Measurements from ENCODE around the gene SP2. TPM values are rescaled to one million over a fixed set of nuclear protein-coding genes. Genes with fewer than 3 reads are reported as not detected.

The SP2 gene
- total RNA-seq, 1 experiment from 2014 or later = 22.2 TPM

GRCh38 chr17:47962901-47963300, 66.9 kb downstream of the SP2 start:
- POLR2A ChIA-PET = no interaction called here
- no peak overlapping the region for H3K4me2 ChIP-seq (ENCODE audit: low read length)
- H3K4me3 ChIP-seq (replicated peaks in 1 of 2; ENCODE audit: low read depth in 1 of 2, low read length in 2 of 2) = no peak overlapping the region
- no TSS peak for BruUV-seq (replicated peaks)
- no peaks in the 10 kb centered on the region for H3K9me2 ChIP-seq (ENCODE audit: insufficient read depth)
- CTCF ChIA-PET = no interaction called here
- no peaks in the 10 kb centered on the region for H3K27me3 ChIP-seq (ENCODE audit: insufficient read depth, low read length)
- no peak overlapping the region for H3K27ac ChIP-seq (ENCODE audit: low read depth, low read length)
- TF ChIP-seq CBX3 (IDR thresholded peaks at IDR 0.05; ENCODE audit: low read depth) = no peak
- no peak for TF ChIP-seq FOSL1 (IDR thresholded peaks at IDR 0.05; ENCODE audit: low read depth)
- no peak for TF ChIP-seq ELF1 (IDR thresholded peaks at IDR 0.05; ENCODE audit: borderline replicate concordance, low read depth)
- no peak for TF ChIP-seq YY1 (IDR thresholded peaks at IDR 0.05; ENCODE audit: extremely low read depth, insufficient replicate concordance, low read depth, low read length)
- TF ChIP-seq, protein P1, sequence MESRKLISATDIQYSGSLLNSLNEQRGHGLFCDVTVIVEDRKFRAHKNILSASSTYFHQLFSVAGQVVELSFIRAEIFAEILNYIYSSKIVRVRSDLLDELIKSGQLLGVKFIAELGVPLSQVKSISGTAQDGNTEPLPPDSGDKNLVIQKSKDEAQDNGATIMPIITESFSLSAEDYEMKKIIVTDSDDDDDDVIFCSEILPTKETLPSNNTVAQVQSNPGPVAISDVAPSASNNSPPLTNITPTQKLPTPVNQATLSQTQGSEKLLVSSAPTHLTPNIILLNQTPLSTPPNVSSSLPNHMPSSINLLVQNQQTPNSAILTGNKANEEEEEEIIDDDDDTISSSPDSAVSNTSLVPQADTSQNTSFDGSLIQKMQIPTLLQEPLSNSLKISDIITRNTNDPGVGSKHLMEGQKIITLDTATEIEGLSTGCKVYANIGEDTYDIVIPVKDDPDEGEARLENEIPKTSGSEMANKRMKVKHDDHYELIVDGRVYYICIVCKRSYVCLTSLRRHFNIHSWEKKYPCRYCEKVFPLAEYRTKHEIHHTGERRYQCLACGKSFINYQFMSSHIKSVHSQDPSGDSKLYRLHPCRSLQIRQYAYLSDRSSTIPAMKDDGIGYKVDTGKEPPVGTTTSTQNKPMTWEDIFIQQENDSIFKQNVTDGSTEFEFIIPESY (IDR thresholded peaks at IDR 0.05; ENCODE audit: extremely low read depth, insufficient replicate concordance, low read length) = no peak
- no peak for TF ChIP-seq EZH2phosphoT487 (IDR thresholded peaks at IDR 0.05; ENCODE audit: borderline replicate concordance)
- TF ChIP-seq JUND (IDR thresholded peaks at IDR 0.05) = no peak
- no peak for TF ChIP-seq CEBPB (IDR thresholded peaks at IDR 0.05; ENCODE audit: low read depth)
- TF ChIP-seq CTCF (IDR thresholded peaks at IDR 0.05 in 2 of 3, conservative IDR thresholded peaks at IDR 0.05 in 1 of 3; ENCODE audit: borderline replicate concordance in 1 of 3, insufficient read depth in 1 of 3, low read depth in 2 of 3, low read length in 2 of 3) = no peak
- TF ChIP-seq ZFX (IDR thresholded peaks at IDR 0.05) = no peak
- DNase-seq (ENCODE audit: low read depth, low spot score) = no peak
- H3K9me3 ChIP-seq (ENCODE audit: control insufficient read depth in 1 of 2, insufficient read depth in 1 of 2, low read depth in 1 of 2, low read length in 2 of 2) = no peaks in the 10 kb centered on the region
- no peak overlapping the region for H3K9ac ChIP-seq (ENCODE audit: low read length)
- H2AFZ ChIP-seq (ENCODE audit: low read depth, low read length, poor library complexity, severe bottlenecking) = no peak overlapping the region
- H3K79me2 ChIP-seq (ENCODE audit: insufficient read depth, low read length) = no peaks in the 10 kb centered on the region
- RAD21 ChIA-PET (ENCODE audit: low non-redundant PET in 1 of 2, low total read pairs in 2 of 2, uncharacterized antibody in 2 of 2, unreplicated experiment in 2 of 2) = no interaction called here
- peaks cover 20 to 38% of the 10 kb centered on the region in 2 experiments for H3K4me1 ChIP-seq (ENCODE audit: control insufficient read depth in 1 of 2, insufficient read depth in 2 of 2, low read length in 2 of 2)
- H3K36me3 ChIP-seq (ENCODE audit: control insufficient read depth in 1 of 2, insufficient read depth in 2 of 2, low read length in 2 of 2) = no peaks in the 10 kb centered on the region
- H4K20me1 ChIP-seq (ENCODE audit: insufficient read depth) = no peaks in the 10 kb centered on the region
- ATAC-seq = no peak
- intact Hi-C loops (cut with micrococcal nuclease) = no loop called here
